ENCODE measurements around the gene OXGR1. TPM values are rescaled to one million over a fixed set of nuclear protein-coding genes. Genes with fewer than 3 reads are reported as not detected.

Gene OXGR1
- total and polyA plus RNA-seq, 2 of the 4 experiments (the other 2 are of a cell fraction), result not detected

DNA sequence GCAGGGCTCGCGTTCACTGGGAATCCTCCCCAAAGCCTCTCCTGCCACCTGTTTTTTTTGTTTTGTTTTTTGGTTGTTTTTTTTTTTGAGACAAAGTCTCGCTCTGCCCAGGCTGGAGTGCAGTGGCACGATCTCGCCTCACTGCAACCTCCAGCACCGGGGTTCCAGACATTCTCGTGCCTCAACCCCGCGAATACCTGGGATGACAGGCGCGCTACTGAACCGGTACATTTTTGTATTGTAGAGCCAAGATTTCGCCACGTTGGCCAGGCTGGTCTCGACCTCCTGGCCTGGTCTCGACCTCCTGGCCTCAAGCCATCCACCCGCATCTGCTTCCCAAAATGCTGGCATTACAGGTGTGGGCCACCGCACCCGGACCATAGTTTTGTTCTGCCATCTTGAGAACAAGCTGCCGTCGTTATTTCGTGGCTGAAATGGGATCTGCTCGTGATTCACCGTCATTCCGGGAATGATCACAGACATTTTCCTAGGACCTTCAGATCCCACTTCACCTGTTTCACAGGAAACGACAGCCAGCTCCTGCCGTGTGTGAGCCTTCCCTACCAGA, 46.8 kb downstream of the OXGR1 start:
- H3K9ac ChIP-seq (ENCODE audit: low read depth, low read length), result no peak overlapping the region
- intact Hi-C loops (cut with micrococcal nuclease), result no loop called here
- no peaks in the 10 kb centered on the region for H3K9me1 ChIP-seq (ENCODE audit: insufficient read depth, low read length)
- 78% methylated on average over 18 of the region's 27 CpGs; no CpG with 5 or more reads in 1 of the 2 experiments for WGBS, 2 experiments (ENCODE audit: extremely low coverage in 2 of 2, insufficient read length in 1 of 2)
- H2BK120ac ChIP-seq (ENCODE audit: low read depth, low read length), result no peak overlapping the region
- no peak overlapping the region for H3K27ac ChIP-seq (ENCODE audit: insufficient read depth, low read length)
- no peak overlapping the region for H3K14ac ChIP-seq (replicated peaks; ENCODE audit: low read depth, low read length)
- no peak overlapping the region for H3K56ac ChIP-seq (ENCODE audit: extremely low read depth, insufficient read depth, low read length)
- TF ChIP-seq RFX5 (IDR thresholded peaks at IDR 0.05; ENCODE audit: low read depth, low read length), result no peak
- TF ChIP-seq MXI1 (IDR thresholded peaks at IDR 0.05; ENCODE audit: borderline replicate concordance, low read depth, low read length), result no peak
- no peak for TF ChIP-seq FOS (IDR thresholded peaks at IDR 0.05; ENCODE audit: low read depth, low read length)
- TF ChIP-seq POLR2A (IDR thresholded peaks at IDR 0.05; ENCODE audit: low read depth, low read length), result no peak
- TF ChIP-seq, protein P1, sequence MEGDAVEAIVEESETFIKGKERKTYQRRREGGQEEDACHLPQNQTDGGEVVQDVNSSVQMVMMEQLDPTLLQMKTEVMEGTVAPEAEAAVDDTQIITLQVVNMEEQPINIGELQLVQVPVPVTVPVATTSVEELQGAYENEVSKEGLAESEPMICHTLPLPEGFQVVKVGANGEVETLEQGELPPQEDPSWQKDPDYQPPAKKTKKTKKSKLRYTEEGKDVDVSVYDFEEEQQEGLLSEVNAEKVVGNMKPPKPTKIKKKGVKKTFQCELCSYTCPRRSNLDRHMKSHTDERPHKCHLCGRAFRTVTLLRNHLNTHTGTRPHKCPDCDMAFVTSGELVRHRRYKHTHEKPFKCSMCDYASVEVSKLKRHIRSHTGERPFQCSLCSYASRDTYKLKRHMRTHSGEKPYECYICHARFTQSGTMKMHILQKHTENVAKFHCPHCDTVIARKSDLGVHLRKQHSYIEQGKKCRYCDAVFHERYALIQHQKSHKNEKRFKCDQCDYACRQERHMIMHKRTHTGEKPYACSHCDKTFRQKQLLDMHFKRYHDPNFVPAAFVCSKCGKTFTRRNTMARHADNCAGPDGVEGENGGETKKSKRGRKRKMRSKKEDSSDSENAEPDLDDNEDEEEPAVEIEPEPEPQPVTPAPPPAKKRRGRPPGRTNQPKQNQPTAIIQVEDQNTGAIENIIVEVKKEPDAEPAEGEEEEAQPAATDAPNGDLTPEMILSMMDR (conservative IDR thresholded peaks at IDR 0.05; ENCODE audit: low read depth, low read length), result no peak
- no peak for TF ChIP-seq MAZ (IDR thresholded peaks at IDR 0.05; ENCODE audit: borderline replicate concordance, low read depth, low read length)
- no peak for TF ChIP-seq MAFK (IDR thresholded peaks at IDR 0.05; ENCODE audit: low read depth, low read length)
- TF ChIP-seq, protein P2, sequence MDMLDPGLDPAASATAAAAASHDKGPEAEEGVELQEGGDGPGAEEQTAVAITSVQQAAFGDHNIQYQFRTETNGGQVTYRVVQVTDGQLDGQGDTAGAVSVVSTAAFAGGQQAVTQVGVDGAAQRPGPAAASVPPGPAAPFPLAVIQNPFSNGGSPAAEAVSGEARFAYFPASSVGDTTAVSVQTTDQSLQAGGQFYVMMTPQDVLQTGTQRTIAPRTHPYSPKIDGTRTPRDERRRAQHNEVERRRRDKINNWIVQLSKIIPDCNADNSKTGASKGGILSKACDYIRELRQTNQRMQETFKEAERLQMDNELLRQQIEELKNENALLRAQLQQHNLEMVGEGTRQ (IDR thresholded peaks at IDR 0.05; ENCODE audit: low read depth, low read length), result no peak
- no peak for TF ChIP-seq RAD21 (IDR thresholded peaks at IDR 0.05; ENCODE audit: low read length)
- no peak for TF ChIP-seq SMC3 (IDR thresholded peaks at IDR 0.05; ENCODE audit: low read depth, low read length)
- TF ChIP-seq BHLHE40 (IDR thresholded peaks at IDR 0.05; ENCODE audit: low read depth, low read length), result no peak
- TF ChIP-seq RCOR1 (IDR thresholded peaks at IDR 0.05; ENCODE audit: insufficient replicate concordance, low read length), result no peak
- no peak for TF ChIP-seq CHD1 (IDR thresholded peaks at IDR 0.05; ENCODE audit: low read depth, low read length)
- TF ChIP-seq CEBPB (IDR thresholded peaks at IDR 0.05; ENCODE audit: low read depth, low read length), result no peak
- TF ChIP-seq, protein P3, sequence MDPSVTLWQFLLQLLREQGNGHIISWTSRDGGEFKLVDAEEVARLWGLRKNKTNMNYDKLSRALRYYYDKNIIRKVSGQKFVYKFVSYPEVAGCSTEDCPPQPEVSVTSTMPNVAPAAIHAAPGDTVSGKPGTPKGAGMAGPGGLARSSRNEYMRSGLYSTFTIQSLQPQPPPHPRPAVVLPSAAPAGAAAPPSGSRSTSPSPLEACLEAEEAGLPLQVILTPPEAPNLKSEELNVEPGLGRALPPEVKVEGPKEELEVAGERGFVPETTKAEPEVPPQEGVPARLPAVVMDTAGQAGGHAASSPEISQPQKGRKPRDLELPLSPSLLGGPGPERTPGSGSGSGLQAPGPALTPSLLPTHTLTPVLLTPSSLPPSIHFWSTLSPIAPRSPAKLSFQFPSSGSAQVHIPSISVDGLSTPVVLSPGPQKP (IDR thresholded peaks at IDR 0.05; ENCODE audit: borderline replicate concordance, low read depth, low read length), result no peak
- TF ChIP-seq NFE2L2 (IDR thresholded peaks at IDR 0.05; ENCODE audit: low read depth, low read length), result no peak
- H2BK15ac ChIP-seq (ENCODE audit: low read depth, low read length), result no peak overlapping the region
- in situ Hi-C loops (cut with MboI; ENCODE audit: low sequenced_read_pairs), result no loop called here
- H3K18ac ChIP-seq (ENCODE audit: low read depth, low read length), result no peak overlapping the region
- no peak overlapping the region for H3K23ac ChIP-seq (ENCODE audit: low read depth, low read length)
- ATAC-seq (ENCODE audit: low read depth) (no peak), DNase-seq (no peak)
- no peaks in the 10 kb centered on the region for H3K79me1 ChIP-seq (ENCODE audit: low read depth in 1 of 2, low read length in 2 of 2)
- no peak overlapping the region for H3K4me3 ChIP-seq (ENCODE audit: insufficient read depth, low read depth, low read length)
- no peaks in the 10 kb centered on the region for H3K27me3 ChIP-seq (ENCODE audit: control insufficient read depth, insufficient read depth, low read length)
- H2AK9ac ChIP-seq (replicated peaks; ENCODE audit: low read depth, low read length, poor library complexity), result no peak overlapping the region
- H3K4me1 ChIP-seq (ENCODE audit: control insufficient read depth, insufficient read depth, low read length), result no peaks in the 10 kb centered on the region
- dilution Hi-C loops (cut with HindIII; ENCODE audit: low sequenced_read_pairs, unreplicated experiment), result no loop called here
- H3K9me3 ChIP-seq (ENCODE audit: control insufficient read depth, insufficient read depth, low read length), result no peaks in the 10 kb centered on the region
- no peak overlapping the region for H4K5ac ChIP-seq (ENCODE audit: low read depth, low read length)
- POLR2A ChIA-PET (ENCODE audit: unreplicated experiment), result no interaction called here
- no peak overlapping the region for H4K8ac ChIP-seq (ENCODE audit: low read depth in 2 of 2, low read length in 2 of 2)
- CTCF ChIA-PET, result no interaction called here
- H2AFZ ChIP-seq (replicated peaks; ENCODE audit: low read length, poor library complexity), result no peak overlapping the region
- H3K4ac ChIP-seq (ENCODE audit: low read depth, low read length), result no peak overlapping the region
- BruUV-seq (replicated peaks), result no TSS peak
- no peaks in the 10 kb centered on the region for H4K20me1 ChIP-seq (ENCODE audit: insufficient read depth, low read length)
- H2AK5ac ChIP-seq (ENCODE audit: low read depth, low read length), result no peak overlapping the region
- no peak overlapping the region for H2BK20ac ChIP-seq (ENCODE audit: low read depth, low read length)
- no peaks in the 10 kb centered on the region for H3K36me3 ChIP-seq (ENCODE audit: control insufficient read depth, insufficient read depth, low read length)
- H3K4me2 ChIP-seq (ENCODE audit: low read depth, low read length), result no peak overlapping the region
- H4K91ac ChIP-seq (ENCODE audit: insufficient read depth, low read depth, low read length), result no peak overlapping the region
- H2BK5ac ChIP-seq (ENCODE audit: low read depth, low read length, poor library complexity, severe bottlenecking), result no peak overlapping the region
